Lower leg skin (tissue), 4 donors: ENCODE measurements around the gene IL1RL1. TPM values are rescaled to one million over a fixed set of nuclear protein-coding genes. Genes with fewer than 3 reads are reported as not detected.

Experiments used
- DNase-seq, 2 donors: peaks; one replicate each; pipeline ENCODE4 v3.0.0-alpha.2; 2019; ENCODE audit warnings: low spot score in 2 of 2
- H3K4me3 ChIP-seq: fragments of 200-600 bp; sonication (generic); 2 replicates; pipeline ENCODE4 v1.5.1; 2017; ENCODE audit warnings: mild to moderate bottlenecking, low read depth; ENCODE audit not compliant: poor library complexity, severe bottlenecking
- CTCF ChIP-seq, 3 donors: fragments of 450-650 bp; IDR thresholded peaks; one replicate each; pipeline ENCODE4 v1.5.1; 2016; ENCODE audit warnings: antibody characterized with exemption in 3 of 3, mild to moderate bottlenecking in 3 of 3, moderate library complexity in 2 of 3
- POLR2A ChIP-seq, 2 donors: fragments of 450-650 bp; IDR thresholded peaks; one replicate each; pipeline ENCODE4 v1.6.1; 2016 to 2017; ENCODE audit warnings: antibody characterized with exemption in 2 of 2, mild to moderate bottlenecking in 1 of 2, moderate library complexity in 1 of 2
- WGBS, 2 donors: methylation state at CpG; one replicate each; pipeline ENCODE4 v1.1.5; 2018; 5-methylcytosine and 5-hydroxymethylcytosine counted together
- intact Hi-C: fragments of 100-400 bp; cut with DNase I; formaldehyde crosslinking; loops from one replicate; pipeline ENCODE4 v1.15.0; 2023; ENCODE audit warnings: low total_unique reads
- total RNA-seq, 4 donors: library from RNA; depleted of rRNA; stranded (reverse); fragments of >200 nt; gene quantifications; one replicate each; pipeline ENCODE4 v1.1.0, GENCODE V29; 2016

The IL1RL1 gene
- total RNA-seq, 4 donors from 2014 or later: 0.88 to 5.8 (median 1.9) TPM

- WGBS, 2 donors: 89 to 91% methylated on average over 3 of the region's 3 CpGs
- DNase-seq: no peak
- TF ChIP-seq CTCF (IDR thresholded peaks at IDR 0.05): no peak
- TF ChIP-seq POLR2A (IDR thresholded peaks at IDR 0.05): no peak
- intact Hi-C loops: no loop called here
- no peak overlapping the region for H3K4me3 ChIP-seq
Observed at GRCh38 chr2:102303589-102303988, 7.8 kb upstream of the IL1RL1 start.

- TF ChIP-seq CTCF (IDR thresholded peaks at IDR 0.05) (no peak), POLR2A (IDR thresholded peaks at IDR 0.05) (no peak)
- WGBS, 2 donors: 75 to 76% methylated on average over 2 of the region's 2 CpGs
- intact Hi-C loops: no loop called here
- no peak overlapping the region for H3K4me3 ChIP-seq
- no peak for DNase-seq
Observed at GRCh38 chr2:102304268-102304667, 7.1 kb upstream of the IL1RL1 start.

GRCh38 chr2:102304711-102305611 lies 6.4 kb upstream of the IL1RL1 start:
- no peak for DNase-seq
- H3K4me3 ChIP-seq: no peak overlapping the region
- TF ChIP-seq CTCF (IDR thresholded peaks at IDR 0.05): no peak
- TF ChIP-seq POLR2A (IDR thresholded peaks at IDR 0.05): no peak
- WGBS, 2 donors: 67 to 68% methylated on average over 11 of the region's 11 CpGs
- intact Hi-C loops: no loop called here

- no peak overlapping the region for H3K4me3 ChIP-seq
- TF ChIP-seq CTCF (IDR thresholded peaks at IDR 0.05) (no peak), POLR2A (IDR thresholded peaks at IDR 0.05) (no peak)
- WGBS, 2 donors: 67 to 90% methylated on average over 1 of the region's 1 CpG
- no peak for DNase-seq
- intact Hi-C loops: no loop called here
Observed at GRCh38 chr2:102306125-102306524, 5.2 kb upstream of the IL1RL1 start.

GRCh38 chr2:102313025-102313424 lies 1.7 kb downstream of the IL1RL1 start:
- intact Hi-C loops: no loop called here
- no peak overlapping the region for H3K4me3 ChIP-seq
- no peak for DNase-seq

More at GRCh38 chr2:102313025-102313424, 1.7 kb downstream of the IL1RL1 start:
- 86 to 92% methylated on average over 2 of the region's 2 CpGs for WGBS, 2 donors
- no peak for TF ChIP-seq CTCF (IDR thresholded peaks at IDR 0.05)
- TF ChIP-seq POLR2A (IDR thresholded peaks at IDR 0.05): no peak
